Testis (tissue), 3 donors: ENCODE results near the gene ERC1. TPM values are rescaled to one million over a fixed set of nuclear protein-coding genes. Genes with fewer than 3 reads are reported as not detected.

Source experiments
- DNase-seq: peaks from one replicate; pipeline ENCODE4 v3.0.0-alpha.2; 2019
- H3K27ac ChIP-seq, 2 donors: fragments of 200-600 bp; sonication (generic); one replicate each; pipeline ENCODE4 v1.5.1; 2019
- H3K27me3 ChIP-seq: fragments of 200-600 bp; sonication (generic); one replicate; pipeline ENCODE4 v1.5.1; 2019
- H3K36me3 ChIP-seq: fragments of 200-600 bp; sonication (generic); one replicate; pipeline ENCODE4 v1.5.1; 2017; ENCODE audit warnings: low read depth; ENCODE audit errors: missing control alignments
- H3K4me1 ChIP-seq: fragments of 200-600 bp; sonication (generic); one replicate; pipeline ENCODE4 v1.5.1; 2019
- H3K4me3 ChIP-seq, 2 donors: fragments of 200-600 bp; sonication (generic); one replicate each; pipeline ENCODE4 v1.5.1; 2017 to 2019
- H3K9me3 ChIP-seq: fragments of 200-600 bp; sonication (generic); one replicate; pipeline ENCODE4 v1.5.1; 2017
- POLR2A ChIP-seq: fragments of 450-650 bp; IDR thresholded peaks from one replicate; pipeline ENCODE4 v1.6.1; 2017; ENCODE audit warnings: antibody characterized with exemption, mild to moderate bottlenecking, moderate library complexity
- WGBS, 2 donors: methylation state at CpG; one replicate each; pipeline ENCODE4 v1.1.5; 2018; 5-methylcytosine and 5-hydroxymethylcytosine counted together
- intact Hi-C: fragments of 100-400 bp; cut with DNase I; formaldehyde crosslinking; loops from one replicate; pipeline ENCODE4 v1.15.1; 2023; ENCODE audit warnings: low total_unique reads
- polyA plus RNA-seq: library from polyadenylated mRNA; stranded (reverse); fragments of 350-450 nt; fragmentation: Illumina TruSeq; extraction: RNeasy Lipid Tissue Mini Kit (QIAGEN cat#74804); gene quantifications from one replicate; pipeline ENCODE4 v1.2.3, GENCODE V29; 2014; ENCODE audit warnings: low read depth, low replicate concordance; ENCODE audit not compliant: insufficient read depth
- total RNA-seq, 2 donors: library from RNA; depleted of rRNA; stranded (reverse); fragments of >200 nt; gene quantifications; one replicate each; pipeline ENCODE4 v1.2.3, GENCODE V29; 2016
- TF ChIP-seq, protein P1 (sequence below), 3 experiments: fragments of 450-650 bp in 2 of 3; fragments of 200-600 bp in 1 of 3; sonication (generic) in 1 of 3; IDR thresholded peaks; one replicate each; pipeline ENCODE4 v1.5.1; 2016 to 2019; ENCODE audit warnings: antibody characterized with exemption in 3 of 3, mild to moderate bottlenecking in 2 of 3, moderate library complexity in 1 of 3

ERC1 gene
- total and polyA plus RNA-seq, 3 donors from 2014 or later, result 25.8 to 109 (median 106) TPM

DNA sequence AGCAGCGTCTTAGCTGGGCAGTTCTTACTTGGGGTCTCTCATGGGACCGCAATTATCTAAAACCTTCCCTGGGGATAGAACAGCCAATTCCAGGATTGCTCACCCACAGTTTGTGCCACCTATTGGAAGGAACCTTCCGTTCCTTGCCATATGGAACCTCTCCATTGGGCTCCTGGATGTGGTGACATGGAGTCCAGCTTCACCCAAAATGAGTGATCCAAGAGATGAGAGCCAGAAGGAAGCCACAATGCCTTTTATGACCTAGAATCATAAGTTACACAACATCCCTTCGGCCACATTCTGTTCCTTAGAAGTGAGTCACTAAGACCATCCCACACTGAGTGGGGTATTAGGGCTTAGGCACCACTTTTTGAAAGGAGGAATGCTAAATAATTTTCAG is 439.0 kb downstream of the ERC1 start:
- TF ChIP-seq, protein P1, sequence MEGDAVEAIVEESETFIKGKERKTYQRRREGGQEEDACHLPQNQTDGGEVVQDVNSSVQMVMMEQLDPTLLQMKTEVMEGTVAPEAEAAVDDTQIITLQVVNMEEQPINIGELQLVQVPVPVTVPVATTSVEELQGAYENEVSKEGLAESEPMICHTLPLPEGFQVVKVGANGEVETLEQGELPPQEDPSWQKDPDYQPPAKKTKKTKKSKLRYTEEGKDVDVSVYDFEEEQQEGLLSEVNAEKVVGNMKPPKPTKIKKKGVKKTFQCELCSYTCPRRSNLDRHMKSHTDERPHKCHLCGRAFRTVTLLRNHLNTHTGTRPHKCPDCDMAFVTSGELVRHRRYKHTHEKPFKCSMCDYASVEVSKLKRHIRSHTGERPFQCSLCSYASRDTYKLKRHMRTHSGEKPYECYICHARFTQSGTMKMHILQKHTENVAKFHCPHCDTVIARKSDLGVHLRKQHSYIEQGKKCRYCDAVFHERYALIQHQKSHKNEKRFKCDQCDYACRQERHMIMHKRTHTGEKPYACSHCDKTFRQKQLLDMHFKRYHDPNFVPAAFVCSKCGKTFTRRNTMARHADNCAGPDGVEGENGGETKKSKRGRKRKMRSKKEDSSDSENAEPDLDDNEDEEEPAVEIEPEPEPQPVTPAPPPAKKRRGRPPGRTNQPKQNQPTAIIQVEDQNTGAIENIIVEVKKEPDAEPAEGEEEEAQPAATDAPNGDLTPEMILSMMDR (IDR thresholded peaks at IDR 0.05), result no peak
- TF ChIP-seq POLR2A, result no peak
- no peaks in the 10 kb centered on the region for H3K36me3 ChIP-seq
- 83 to 93% methylated on average over 4 of the region's 4 CpGs for WGBS, 2 donors
- no peak for DNase-seq
- intact Hi-C loops, result no loop called here
- no peaks in the 10 kb centered on the region for H3K27me3 ChIP-seq
- no peak overlapping the region for H3K4me3 ChIP-seq
- no peak overlapping the region for H3K27ac ChIP-seq
- no peaks in the 10 kb centered on the region for H3K4me1 ChIP-seq
- no peaks in the 10 kb centered on the region for H3K9me3 ChIP-seq

DNA sequence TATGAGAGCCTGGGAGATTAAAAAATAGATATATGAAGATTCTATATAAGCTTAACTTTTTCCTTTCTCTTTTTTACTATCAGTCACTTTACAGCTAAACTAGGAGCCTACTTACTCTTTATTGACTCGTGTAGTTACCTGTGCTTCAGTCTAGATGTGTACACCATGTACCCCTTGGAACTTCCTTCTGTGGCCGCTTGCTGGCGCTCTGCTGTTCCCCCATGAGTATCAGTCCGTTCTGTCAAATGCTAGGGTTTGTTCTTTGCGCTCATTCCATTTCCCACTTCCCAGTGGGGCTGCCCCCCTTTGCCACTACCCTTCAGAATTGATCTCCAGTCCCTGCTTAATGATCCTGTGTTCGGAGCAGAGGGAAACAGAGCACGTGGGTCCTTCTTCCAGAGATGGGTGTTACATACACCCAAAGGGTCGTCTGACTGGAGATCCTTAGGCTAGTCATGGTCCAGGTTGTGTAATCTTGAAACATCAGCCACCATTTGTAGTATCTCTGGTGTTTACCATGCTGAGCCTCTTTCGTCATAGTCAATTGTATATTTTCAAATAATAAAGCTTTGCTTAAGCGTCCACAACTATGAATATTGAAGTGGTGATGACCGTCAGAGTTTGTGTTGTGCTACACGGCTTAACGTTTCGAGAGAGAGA is 443.4 kb downstream of the ERC1 start:
- no peaks in the 10 kb centered on the region for H3K36me3 ChIP-seq
- intact Hi-C loops, result no loop called here
- no peak overlapping the region for H3K4me3 ChIP-seq
- no peaks in the 10 kb centered on the region for H3K4me1 ChIP-seq
- TF ChIP-seq, protein P1 (IDR thresholded peaks at IDR 0.05), result no peak
- no peak for TF ChIP-seq POLR2A
- no peaks in the 10 kb centered on the region for H3K27me3 ChIP-seq
- WGBS, 2 donors, result 88 to 93% methylated on average over 14 of the region's 14 CpGs
- no peaks in the 10 kb centered on the region for H3K9me3 ChIP-seq
- H3K27ac ChIP-seq, result no peak overlapping the region
- no peak for DNase-seq

DNA sequence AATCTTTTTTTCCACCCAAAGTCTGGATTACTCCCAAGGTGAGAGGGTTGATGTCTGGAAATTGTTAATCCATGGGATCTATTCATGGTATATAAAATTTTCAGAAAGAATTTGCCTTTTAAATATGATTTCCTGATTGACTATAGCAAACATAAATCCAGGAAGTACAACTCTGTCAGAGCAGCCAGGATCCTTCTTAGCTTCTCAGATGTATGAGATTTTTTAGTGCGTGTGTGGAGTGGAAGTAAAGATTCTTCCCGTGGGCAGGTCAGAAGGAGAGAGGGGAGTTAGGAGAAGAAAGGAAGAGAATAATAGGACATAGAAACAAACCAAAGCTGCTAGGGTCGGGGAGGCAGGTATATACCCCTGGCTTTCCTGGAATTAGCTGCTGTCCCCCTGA is 444.0 kb downstream of the ERC1 start:
- Histone ChIP-seq H3K4me3 (no peak overlapping the region), H3K27ac (no peak overlapping the region), H3K36me3 (no peaks in the 10 kb centered on the region), H3K9me3 (no peaks in the 10 kb centered on the region), H3K27me3 (no peaks in the 10 kb centered on the region), H3K4me1 (no peaks in the 10 kb centered on the region)
- 70 to 82% methylated on average over 3 of the region's 3 CpGs for WGBS, 2 donors
- TF ChIP-seq, protein P1 (IDR thresholded peaks at IDR 0.05), result no peak
- TF ChIP-seq POLR2A, result no peak
- DNase-seq, result no peak
- intact Hi-C loops, result no loop called here

DNA sequence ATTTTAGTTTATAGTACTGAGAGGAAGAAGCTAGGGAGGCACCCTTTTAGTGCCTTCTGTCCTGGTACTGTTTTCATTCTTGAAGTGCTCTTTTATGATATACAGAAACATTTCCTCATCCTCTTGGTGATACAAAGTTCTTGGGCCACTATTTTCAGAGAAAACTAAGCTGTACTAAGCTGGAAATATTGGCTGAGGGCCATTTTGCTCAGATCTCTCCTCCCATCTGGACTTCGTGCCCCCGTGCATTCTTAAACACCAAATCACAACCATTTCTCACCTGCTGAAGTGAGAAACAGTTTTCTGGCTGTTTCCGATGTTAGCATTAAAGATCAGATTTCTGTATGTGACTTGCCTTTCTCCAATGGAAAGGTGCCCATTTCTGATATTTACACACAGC is 444.4 kb downstream of the ERC1 start:
- Histone ChIP-seq H3K4me1 (no peaks in the 10 kb centered on the region), H3K4me3 (no peak overlapping the region), H3K36me3 (no peaks in the 10 kb centered on the region), H3K27ac (no peak overlapping the region), H3K27me3 (no peaks in the 10 kb centered on the region), H3K9me3 (no peaks in the 10 kb centered on the region)
- intact Hi-C loops, result no loop called here
- WGBS, 2 donors, result 48 to 72% methylated on average over 3 of the region's 3 CpGs
- no peak for DNase-seq
- TF ChIP-seq, protein P1 (IDR thresholded peaks at IDR 0.05), result no peak
- no peak for TF ChIP-seq POLR2A

DNA sequence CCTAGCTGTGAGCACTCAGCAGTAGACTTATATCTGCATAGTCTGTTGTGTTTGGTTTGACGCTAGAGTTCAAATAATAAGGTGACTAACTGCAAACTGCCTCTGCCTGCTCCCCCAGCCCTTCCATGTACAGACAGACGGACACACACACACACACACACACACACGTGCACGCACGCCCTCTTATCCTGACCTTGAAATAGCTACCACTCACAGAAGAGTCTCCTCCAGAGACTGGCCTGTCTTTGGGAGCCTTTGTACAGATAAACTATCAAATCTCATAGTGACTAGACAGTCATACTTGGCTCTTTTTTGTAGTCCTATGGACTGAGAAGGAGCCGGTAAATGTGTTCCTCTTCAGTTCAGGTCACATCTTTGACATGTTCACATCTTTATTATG is 445.0 kb downstream of the ERC1 start:
- H3K36me3 ChIP-seq, result no peaks in the 10 kb centered on the region
- intact Hi-C loops, result no loop called here
- H3K27ac ChIP-seq, result no peak overlapping the region
- DNase-seq, result no peak
- TF ChIP-seq, protein P1 (IDR thresholded peaks at IDR 0.05), result no peak
- TF ChIP-seq POLR2A, result no peak
- H3K27me3 ChIP-seq, result no peaks in the 10 kb centered on the region
- H3K4me3 ChIP-seq, result no peak overlapping the region
- no peaks in the 10 kb centered on the region for H3K4me1 ChIP-seq
- WGBS, 2 donors, result 77 to 87% methylated on average over 5 to 6 of the region's 6 CpGs
- no peaks in the 10 kb centered on the region for H3K9me3 ChIP-seq
